Calu3 (cell line): ENCODE results near the gene GNA15. TPM values are rescaled to one million over a fixed set of nuclear protein-coding genes. Genes with fewer than 3 reads are reported as not detected.
A peak's percentile ranks its signal among the peaks of the same experiment; 100 is the strongest.

ENCODE experiments used
- BruUV-seq: library from RNA; stranded (reverse); fragments of 400-500 nt; replicated peaks from 2 replicates; lab custom pipeline; 2021; lab: Mats Ljungman, UMichigan
- CTCF ChIA-PET: fragments of 300-600 bp; sonication (Branson Sonifier 250); formaldehyde crosslinking; loops from one replicate; lab custom pipeline; 2022; ENCODE audit warnings: antibody characterized with exemption; lab: Charles Lee
- DNase-seq: peaks from one replicate; pipeline ENCODE4 v3.0.0; 2022
- H3K27ac Mint-ChIP-seq: one replicate; pipeline ENCODE4 v1.8.0; 2022; ENCODE audit warnings: mixed read lengths; ENCODE audit not compliant: unreplicated experiment
- H3K27me3 Mint-ChIP-seq: one replicate; pipeline ENCODE4 v1.8.0; 2022; ENCODE audit warnings: mixed read lengths; ENCODE audit not compliant: unreplicated experiment
- H3K36me3 Mint-ChIP-seq: one replicate; pipeline ENCODE4 v1.8.0; 2022; ENCODE audit warnings: mild to moderate bottlenecking, moderate library complexity, mixed read lengths; ENCODE audit not compliant: insufficient read depth, unreplicated experiment
- H3K4me1 Mint-ChIP-seq: one replicate; pipeline ENCODE4 v1.8.0; 2022; ENCODE audit warnings: mild to moderate bottlenecking, low read depth, mixed read lengths; ENCODE audit not compliant: unreplicated experiment
- H3K4me3 Mint-ChIP-seq: one replicate; pipeline ENCODE4 v1.8.0; 2022; ENCODE audit warnings: mild to moderate bottlenecking, low read depth, moderate library complexity, mixed read lengths; ENCODE audit not compliant: unreplicated experiment
- H3K9me3 Mint-ChIP-seq: one replicate; pipeline ENCODE4 v1.8.0; 2022; ENCODE audit warnings: low read depth, mixed read lengths; ENCODE audit not compliant: unreplicated experiment
- intact Hi-C: fragments of 100-400 bp; cut with micrococcal nuclease; formaldehyde crosslinking; loops from one replicate; pipeline ENCODE4 v1.10.0; 2022; ENCODE audit not compliant: unreplicated experiment
- total RNA-seq: library from RNA; stranded (reverse); gene quantifications from 2 replicates; pipeline ENCODE4 v1.2.3, GENCODE V29; 2022
- TF ChIP-seq, protein P1 (sequence below): fragments of 200-600 bp; IDR thresholded peaks from one replicate; pipeline ENCODE4 v1.8.0; 2022; ENCODE audit warnings: antibody characterized with exemption; ENCODE audit not compliant: unreplicated experiment

Gene GNA15
- total RNA-seq, 1 experiment from 2014 or later: 6.5 TPM

DNA sequence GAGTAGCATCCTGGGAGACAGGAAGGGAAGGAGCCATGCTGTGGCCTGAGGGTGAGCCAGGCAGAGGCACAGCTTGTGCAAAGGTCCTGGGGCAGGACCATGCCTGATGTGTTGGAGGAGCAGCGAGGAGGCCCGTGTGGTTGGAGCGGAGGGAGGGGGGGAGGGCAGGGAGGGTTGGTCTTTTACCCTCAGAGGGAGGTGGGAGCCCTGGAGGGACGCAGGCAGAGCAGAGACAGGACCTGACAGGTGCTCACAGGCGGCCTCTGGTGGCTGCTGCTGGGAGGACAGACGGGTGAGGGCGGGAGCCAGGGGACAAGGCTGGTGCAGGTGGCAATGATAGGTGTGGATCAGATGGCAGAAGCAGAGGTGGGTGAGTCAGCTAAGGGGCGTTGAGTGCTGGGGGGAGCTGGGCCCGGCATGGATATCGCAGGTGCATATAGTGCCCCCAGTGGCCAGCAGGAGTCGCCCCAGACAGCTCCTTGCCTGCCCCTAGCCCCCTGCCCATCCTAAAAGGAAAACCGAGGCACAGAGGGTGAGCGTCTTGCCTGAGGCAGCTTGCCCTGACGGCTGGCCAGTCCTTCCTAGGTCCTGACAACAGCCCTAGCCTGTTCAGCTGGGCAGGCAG lies 9.8 kb upstream of the GNA15 start:
- Mint-ChIP-seq H3K27me3 (no peaks in the 10 kb centered on the region), H3K9me3 (no peaks in the 10 kb centered on the region), H3K4me1 (no peaks in the 10 kb centered on the region), H3K4me3 (no peak overlapping the region), H3K36me3 (no peaks in the 10 kb centered on the region), H3K27ac (no peak overlapping the region)
- peak; percentile 79 for DNase-seq
- BruUV-seq: no TSS peak
- intact Hi-C loops: no loop called here
- CTCF ChIA-PET: interaction anchor here (0.6 kb wide), 2 partner anchors 17 to 149 kb away, joined by 3 read pairs; partner anchors contain the start of gene TLE6
- TF ChIP-seq, protein P1, sequence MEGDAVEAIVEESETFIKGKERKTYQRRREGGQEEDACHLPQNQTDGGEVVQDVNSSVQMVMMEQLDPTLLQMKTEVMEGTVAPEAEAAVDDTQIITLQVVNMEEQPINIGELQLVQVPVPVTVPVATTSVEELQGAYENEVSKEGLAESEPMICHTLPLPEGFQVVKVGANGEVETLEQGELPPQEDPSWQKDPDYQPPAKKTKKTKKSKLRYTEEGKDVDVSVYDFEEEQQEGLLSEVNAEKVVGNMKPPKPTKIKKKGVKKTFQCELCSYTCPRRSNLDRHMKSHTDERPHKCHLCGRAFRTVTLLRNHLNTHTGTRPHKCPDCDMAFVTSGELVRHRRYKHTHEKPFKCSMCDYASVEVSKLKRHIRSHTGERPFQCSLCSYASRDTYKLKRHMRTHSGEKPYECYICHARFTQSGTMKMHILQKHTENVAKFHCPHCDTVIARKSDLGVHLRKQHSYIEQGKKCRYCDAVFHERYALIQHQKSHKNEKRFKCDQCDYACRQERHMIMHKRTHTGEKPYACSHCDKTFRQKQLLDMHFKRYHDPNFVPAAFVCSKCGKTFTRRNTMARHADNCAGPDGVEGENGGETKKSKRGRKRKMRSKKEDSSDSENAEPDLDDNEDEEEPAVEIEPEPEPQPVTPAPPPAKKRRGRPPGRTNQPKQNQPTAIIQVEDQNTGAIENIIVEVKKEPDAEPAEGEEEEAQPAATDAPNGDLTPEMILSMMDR: peak; percentile 71

DNA sequence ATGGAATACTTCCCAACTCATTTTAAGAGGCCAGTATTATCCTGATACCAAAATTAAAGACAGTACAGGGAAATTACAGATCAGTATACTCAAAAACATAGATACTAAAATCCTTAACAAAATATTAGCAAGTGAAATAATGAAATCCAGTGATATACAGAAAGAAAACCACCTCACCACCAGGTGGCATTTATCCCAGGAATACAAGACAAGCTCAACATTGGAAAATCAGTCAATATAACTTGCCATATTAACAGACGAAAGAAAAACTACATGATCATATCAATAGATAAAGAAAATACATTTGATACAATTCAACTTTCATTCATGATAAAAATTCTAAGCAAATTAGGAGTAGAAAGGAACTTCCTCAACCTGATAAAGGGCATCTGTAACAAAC lies 6.7 kb upstream of the GNA15 start:
- intact Hi-C loops: loop anchor here (1.0 kb wide), 1 partner anchor 34 kb away; no protein-coding TSS in a partner anchor
- CTCF ChIA-PET: interaction anchor here (0.7 to 1.8 kb wide), 9 partner anchors 11 to 239 kb away, joined by 3 to 9 read pairs (median 3); no protein-coding TSS in a partner anchor
- no TSS peak for BruUV-seq
- no peak overlapping the region for H3K27ac Mint-ChIP-seq
- TF ChIP-seq, protein P1: no peak
- no peaks in the 10 kb centered on the region for H3K36me3 Mint-ChIP-seq
- peak; percentile 24 for DNase-seq
- no peak overlapping the region for H3K4me3 Mint-ChIP-seq
- no peaks in the 10 kb centered on the region for H3K27me3 Mint-ChIP-seq
- no peaks in the 10 kb centered on the region for H3K4me1 Mint-ChIP-seq
- no peaks in the 10 kb centered on the region for H3K9me3 Mint-ChIP-seq

DNA sequence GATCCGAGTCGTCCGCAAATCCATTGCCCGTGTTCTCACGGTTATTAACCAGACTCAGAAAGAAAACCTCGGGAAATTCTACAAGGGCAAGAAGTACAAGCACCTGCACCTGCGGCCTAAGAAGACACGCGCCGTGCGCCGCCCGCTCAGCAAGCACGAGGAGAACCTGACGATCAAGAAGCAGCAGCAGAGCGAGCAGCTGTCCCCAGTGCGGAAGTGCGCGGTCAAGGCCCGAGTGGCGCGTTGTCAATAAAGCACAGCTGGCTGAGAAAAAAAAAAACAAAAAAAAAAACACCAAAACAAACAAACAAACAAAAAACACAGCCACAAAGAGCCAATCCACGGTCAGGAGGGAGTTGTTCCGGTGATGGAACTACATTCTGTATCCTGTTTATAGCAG lies 4.7 kb upstream of the GNA15 start:
- no peak for DNase-seq
- no TSS peak for BruUV-seq
- Mint-ChIP-seq H3K4me3 (no peak overlapping the region), H3K4me1 (no peaks in the 10 kb centered on the region), H3K27ac (no peak overlapping the region), H3K27me3 (no peaks in the 10 kb centered on the region), H3K9me3 (no peaks in the 10 kb centered on the region), H3K36me3 (no peaks in the 10 kb centered on the region)
- intact Hi-C loops: no loop called here
- TF ChIP-seq, protein P1: no peak
- CTCF ChIA-PET: interaction anchor here (0.7 kb wide), 2 partner anchors 27 to 56 kb away, joined by 3 to 4 read pairs; no protein-coding TSS in a partner anchor

DNA sequence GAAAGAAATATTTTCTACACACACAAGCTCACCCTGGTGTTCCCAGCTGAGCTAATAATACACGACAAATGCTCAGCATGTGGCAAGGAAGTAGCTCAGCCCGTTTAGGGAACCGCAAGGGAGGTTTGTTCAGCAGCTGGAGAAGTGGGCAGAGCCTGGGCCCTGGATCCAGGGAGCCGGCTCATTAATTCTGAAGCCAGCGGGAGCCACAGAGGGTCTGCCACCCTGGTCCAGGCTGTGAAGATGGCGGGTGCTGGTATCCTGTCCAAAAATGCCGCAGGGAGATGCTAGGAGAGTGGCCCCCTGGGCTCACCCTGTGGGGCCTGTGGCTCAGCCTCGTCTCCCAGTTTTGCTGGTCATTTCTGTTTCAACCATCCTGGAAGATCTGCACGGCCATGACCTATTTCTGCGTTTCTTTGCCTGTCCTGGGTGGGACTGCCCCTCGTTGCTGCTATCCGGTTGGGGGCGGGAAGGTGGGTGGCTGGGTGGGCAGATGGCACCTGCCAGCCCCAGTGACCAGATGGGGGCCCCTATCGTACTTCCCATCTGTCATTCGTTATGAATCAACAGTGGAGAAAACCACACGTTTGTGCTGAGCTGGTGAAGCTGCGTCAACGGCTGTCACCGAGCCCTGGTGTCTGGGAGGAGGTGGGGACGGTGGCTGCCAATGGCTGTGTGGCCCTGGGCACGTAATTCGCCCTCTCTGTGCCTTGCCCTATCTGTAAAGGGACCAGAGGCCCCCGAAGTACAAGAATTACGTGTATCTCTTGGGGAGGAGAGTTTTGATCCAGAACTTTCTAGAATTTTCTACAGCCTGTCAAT lies 2.7 kb upstream of the GNA15 start:
- DNase-seq: no peak
- Mint-ChIP-seq H3K27ac (no peak overlapping the region), H3K4me3 (no peak overlapping the region), H3K36me3 (no peaks in the 10 kb centered on the region), H3K9me3 (no peaks in the 10 kb centered on the region), H3K27me3 (no peaks in the 10 kb centered on the region), H3K4me1 (no peaks in the 10 kb centered on the region)
- BruUV-seq: no TSS peak
- intact Hi-C loops: no loop called here
- CTCF ChIA-PET: interaction anchor here (0.7 kb wide), 1 partner anchor 205 kb away, joined by 3 read pairs; no protein-coding TSS in a partner anchor
- TF ChIP-seq, protein P1: no peak
